Gastrocnemius medialis (tissue), 4 donors: ENCODE measurements around the gene COL1A1. TPM values are rescaled to one million over a fixed set of nuclear protein-coding genes. Genes with fewer than 3 reads are reported as not detected.

Source experiments
- ATAC-seq, 2 donors: fragments of 150-250 bp; one replicate each; pipeline ENCODE4 v1.9.1; 2016
- DNase-seq, 2 donors: peaks; one replicate each; pipeline ENCODE4 v3.0.0-alpha.2; 2019
- H3K27ac ChIP-seq, 4 donors: fragments of 200-600 bp; sonication (generic); 1 replicate in 1 of 4; 2 replicates in 3 of 4; pipeline ENCODE4 v1.5.1; 2016 to 2018; ENCODE audit warnings: mild to moderate bottlenecking in 2 of 4, moderate library complexity in 1 of 4
- H3K27me3 ChIP-seq, 3 donors: fragments of 200-600 bp; sonication (generic) in 2 of 3; 1 replicate in 1 of 3; 2 replicates in 2 of 3; pipeline versions ENCODE4 v1.5.1 to v1.6.0; 2016 to 2019; ENCODE audit warnings: mild to moderate bottlenecking in 1 of 3, moderate library complexity in 1 of 3
- H3K36me3 ChIP-seq, 2 donors: fragments of 200-600 bp; sonication (generic) in 1 of 2; one replicate each; pipeline ENCODE4 v1.5.1; 2017 to 2018
- H3K4me1 ChIP-seq, 2 donors: fragments of 200-600 bp; sonication (generic) in 1 of 2; one replicate each; pipeline ENCODE4 v1.5.1; 2016 to 2017; ENCODE audit warnings: mild to moderate bottlenecking in 2 of 2
- H3K4me3 ChIP-seq, 4 donors: fragments of 200-600 bp; sonication (generic) in 3 of 4; 1 replicate in 1 of 4; 2 replicates in 3 of 4; pipeline ENCODE4 v1.5.1; 2016 to 2019; ENCODE audit warnings: mild to moderate bottlenecking in 2 of 4
- H3K9me3 ChIP-seq, 3 donors: fragments of 200-600 bp; sonication (generic) in 2 of 3; 1 replicate in 1 of 3; 2 replicates in 2 of 3; pipeline ENCODE4 v1.5.1; 2016 to 2019
- CTCF ChIP-seq, 5 experiments: fragments of 450-650 bp in 3 of 5; fragments of 200-600 bp in 2 of 5; sonication (generic) in 2 of 5; IDR thresholded peaks in 4 of 5; conservative IDR thresholded peaks in 1 of 5; 1 replicate in 4 of 5; 2 replicates in 1 of 5; pipeline ENCODE4 v1.5.1; 2016 to 2019; ENCODE audit warnings: antibody characterized with exemption in 5 of 5, mild to moderate bottlenecking in 3 of 5, moderate library complexity in 3 of 5
- POLR2A ChIP-seq, 2 donors: fragments of 450-650 bp; IDR thresholded peaks; one replicate each; pipeline ENCODE4 v1.6.1; 2017; ENCODE audit warnings: antibody characterized with exemption in 2 of 2, mild to moderate bottlenecking in 2 of 2, moderate library complexity in 2 of 2
- in situ Hi-C, 4 donors: fragments of 200-750 bp; cut with MboI; loops; one replicate each; pipeline versions ENCODE4 v1.15.0 to v1.8.0; 2017; ENCODE audit warnings: low sequenced_read_pairs in 4 of 4
- intact Hi-C: fragments of 100-400 bp; cut with DNase I; formaldehyde crosslinking; loops from one replicate; pipeline ENCODE4 v1.15.1; 2023; ENCODE audit warnings: low total_unique reads
- total RNA-seq, 4 donors: library from RNA; depleted of rRNA; stranded (reverse); fragments of >200 nt; gene quantifications; one replicate each; pipeline versions ENCODE4 v1.1.0 to v1.2.3, GENCODE V29; 2016

COL1A1 gene
- total RNA-seq, 4 donors from 2014 or later: 1.7 to 9.5 (median 5.1) TPM

- DNase-seq (no peak), ATAC-seq (no peak)
- H3K27me3 ChIP-seq: no peaks in the 10 kb centered on the region
- peaks cover 0 to 20% of the 10 kb centered on the region in 2 donors for H3K36me3 ChIP-seq
- peaks cover 75 to 80% of the 10 kb centered on the region in 2 donors for H3K4me1 ChIP-seq
- no peak overlapping the region for H3K4me3 ChIP-seq
- intact Hi-C loops (loop anchor here (5.0 to 10.0 kb wide), 2 partner anchors 36 to 696 kb away; partner anchors contain the start of genes SAMD14 and TOB1), in situ Hi-C loops (no loop called here)
- TF ChIP-seq POLR2A (IDR thresholded peaks at IDR 0.05): no peak
- TF ChIP-seq CTCF (IDR thresholded peaks at IDR 0.05 in 4 of 5, conservative IDR thresholded peaks at IDR 0.05 in 1 of 5): no peak
- peak overlapping the region; percentile 98 to 100 (median 99) for H3K27ac ChIP-seq
- no peaks in the 10 kb centered on the region for H3K9me3 ChIP-seq
These were observed 33.1 kb downstream of the COL1A1 start for GRCh38 chr17:50168319-50168718.

GRCh38 chr17:50167371-50167770, 34.1 kb downstream of the COL1A1 start:
- intact Hi-C loops: loop anchor here (5.0 to 10.0 kb wide), 2 partner anchors 35 to 697 kb away; partner anchors contain the start of genes SAMD14 and TOB1
- peaks cover 71 to 72% of the 10 kb centered on the region in 2 donors for H3K4me1 ChIP-seq
- H3K27me3 ChIP-seq: no peaks in the 10 kb centered on the region
- ATAC-seq (no peak), DNase-seq (no peak)
- TF ChIP-seq CTCF (IDR thresholded peaks at IDR 0.05 in 4 of 5, conservative IDR thresholded peaks at IDR 0.05 in 1 of 5) (no peak), POLR2A (IDR thresholded peaks at IDR 0.05) (no peak)
- peak overlapping the region; percentile 98 to 100 (median 99) for H3K27ac ChIP-seq
- H3K4me3 ChIP-seq: peak overlapping the region; percentile 55 to 76 (median 62)
- H3K36me3 ChIP-seq: peaks cover 0 to 20% of the 10 kb centered on the region in 2 donors
- H3K9me3 ChIP-seq: no peaks in the 10 kb centered on the region
- in situ Hi-C loops: no loop called here

GRCh38 chr17:50166518-50167181, 34.8 kb downstream of the COL1A1 start:
- TF ChIP-seq CTCF (IDR thresholded peaks at IDR 0.05 in 4 of 5, conservative IDR thresholded peaks at IDR 0.05 in 1 of 5) (peak in 1 of 5 experiments; percentile 23), POLR2A (IDR thresholded peaks at IDR 0.05) (no peak)
- Histone ChIP-seq H3K36me3 (peaks cover 0 to 15% of the 10 kb centered on the region in 2 donors), H3K9me3 (no peaks in the 10 kb centered on the region), H3K27me3 (no peaks in the 10 kb centered on the region), H3K4me3 (peak overlapping the region; percentile 66 to 76 (median 70)), H3K27ac (peak overlapping the region; percentile 98 to 100 (median 99)), H3K4me1 (peaks cover 70 to 76% of the 10 kb centered on the region in 2 donors)
- DNase-seq (no peak), ATAC-seq (no peak)
- intact Hi-C loops: loop anchor here (5.0 to 10.0 kb wide), 2 partner anchors 34 to 698 kb away; partner anchors contain the start of genes SAMD14 and TOB1
- in situ Hi-C loops: no loop called here

GRCh38 chr17:50165867-50166517, 35.4 kb downstream of the COL1A1 start, which contains the start of gene SGCA:
Gene SGCA, plus strand, starts transcription at chr17:50166005. Its CDS starts 36 bp downstream, at chr17:50166041.
- H3K27ac ChIP-seq: peak within 1 kb of the TSS; percentile 98 to 100 (median 99)
- H3K4me1 ChIP-seq: peaks cover 66 to 73% of the 10 kb centered on the region in 2 donors

More at GRCh38 chr17:50165867-50166517, 35.4 kb downstream of the COL1A1 start, which contains the start of gene SGCA:
- peak; percentile 70 to 73 for ATAC-seq
- no peaks in the 10 kb centered on the region for H3K27me3 ChIP-seq
- in situ Hi-C loops (no loop called here), intact Hi-C loops (loop anchor here (5.0 to 10.0 kb wide), 2 partner anchors 34 to 699 kb away; partner anchors contain the start of genes SAMD14 and TOB1)
- DNase-seq: peak; percentile 59 to 81
- H3K36me3 ChIP-seq: peaks cover 0 to 14% of the 10 kb centered on the region in 2 donors
- peak within 1 kb of the TSS; percentile 66 to 76 (median 70) for H3K4me3 ChIP-seq
- TF ChIP-seq CTCF (IDR thresholded peaks at IDR 0.05 in 4 of 5, conservative IDR thresholded peaks at IDR 0.05 in 1 of 5) (peak in 1 of 5 experiments; percentile 17), POLR2A (IDR thresholded peaks at IDR 0.05) (peak; percentile 91 to 96)
- H3K9me3 ChIP-seq: no peaks in the 10 kb centered on the region
